GM12878 (cell line): ENCODE results near the gene CYTH3. TPM values are rescaled to one million over a fixed set of nuclear protein-coding genes. Genes with fewer than 3 reads are reported as not detected.

Source experiments
- ATAC-seq: fragments of 200-7000 bp; cut with Tn5 transposase; 3 replicates; pipeline ENCODE4 v1.9.1; 2020; ENCODE audit warnings: mild to moderate bottlenecking, moderate library complexity
- BruUV-seq: library from RNA; stranded (reverse); fragments of 400-500 nt; replicated peaks from 2 replicates; lab custom pipeline; 2021; lab: Mats Ljungman, UMichigan
- CTCF ChIA-PET: fragments of 300-600 bp; sonication (Branson Sonifier 250); formaldehyde crosslinking; extraction: SDS; loops from one replicate; lab custom pipeline; 2021; ENCODE audit warnings: inconsistent platforms; lab: Yijun Ruan, JAX
- POLR2A ChIA-PET: fragments of 350-600 bp; formaldehyde crosslinking; extraction: SDS; loops from one replicate; lab custom pipeline; 2021; ENCODE audit warnings: inconsistent platforms; lab: Charles Lee
- RAD21 ChIA-PET: fragments of 300-600 bp; sonication (Branson Sonifier 250); formaldehyde crosslinking; loops from one replicate; lab custom pipeline; 2023; ENCODE audit warnings: antibody characterized with exemption; ENCODE audit not compliant: unreplicated experiment; lab: Charles Lee
- SMC1A ChIA-PET: fragments of 300-600 bp; sonication (Branson Sonifier 250); formaldehyde crosslinking; loops from one replicate; lab custom pipeline; 2023; ENCODE audit not compliant: unreplicated experiment, uncharacterized antibody; lab: Charles Lee
- DNase-seq: peaks from one replicate; pipeline ENCODE4 v3.0.0-alpha.2; 2011; ENCODE audit warnings: low read depth, low spot score
- FAIRE-seq: peaks from 3 replicates; lab custom pipeline; 2011; peaks lifted over from hg19 to GRCh38; lab: Jason Lieb, UNC
- H2AFZ ChIP-seq: 2 replicates; pipeline ENCODE4 v1.6.0; 2011; ENCODE audit warnings: low read depth, low read length, control low read depth; ENCODE audit not compliant: control insufficient read depth
- H3K27ac ChIP-seq: 2 replicates; pipeline ENCODE4 v1.5.1; 2011; ENCODE audit warnings: control low read depth; ENCODE audit not compliant: control insufficient read depth, insufficient read depth
- H3K27me3 ChIP-seq, 2 experiments: replicated peaks in 1 of 2; 2 replicates each; pipeline versions ENCODE4 v1.6.0 to v1.6.1; 2011; ENCODE audit warnings: low read length in 1 of 2; ENCODE audit not compliant: control insufficient read depth in 2 of 2, insufficient read depth in 2 of 2
- H3K36me3 ChIP-seq, 2 experiments: 2 replicates each; pipeline ENCODE4 v1.5.1; 2011; ENCODE audit warnings: low read length in 1 of 2; ENCODE audit not compliant: control insufficient read depth in 2 of 2, insufficient read depth in 2 of 2
- H3K4me1 ChIP-seq: 2 replicates; pipeline ENCODE4 v1.6.1; 2011; ENCODE audit warnings: mild to moderate bottlenecking, low read length, moderate library complexity, mixed read lengths; ENCODE audit not compliant: control insufficient read depth, insufficient read depth
- H3K4me2 ChIP-seq: 2 replicates; pipeline ENCODE4 v1.6.0; 2011; ENCODE audit warnings: control low read depth; ENCODE audit not compliant: control insufficient read depth, insufficient read depth
- H3K4me3 ChIP-seq: fragments of 200-600 bp; sonication (generic); 2 replicates; pipeline ENCODE4 v1.5.1; 2016
- H3K79me2 ChIP-seq: 2 replicates; pipeline ENCODE4 v1.6.0; 2011; ENCODE audit warnings: low read length; ENCODE audit not compliant: control insufficient read depth, insufficient read depth
- H3K9ac ChIP-seq: 2 replicates; pipeline ENCODE4 v1.8.0; 2011; ENCODE audit warnings: low read length, control low read depth, mixed read lengths; ENCODE audit not compliant: control insufficient read depth, insufficient read depth
- H3K9me3 ChIP-seq: replicated peaks from 3 replicates; pipeline ENCODE4 v1.5.1; 2011; ENCODE audit warnings: mild to moderate bottlenecking, low read length; ENCODE audit not compliant: control insufficient read depth, insufficient read depth
- H4K20me1 ChIP-seq: 2 replicates; pipeline ENCODE4 v1.6.0; 2011; ENCODE audit not compliant: control insufficient read depth, insufficient read depth
- STAT1 ChIP-seq: fragments of 450-650 bp; conservative IDR thresholded peaks from 2 replicates; pipeline ENCODE4 v1.6.1; 2014; ENCODE audit warnings: antibody characterized with exemption, mild to moderate bottlenecking
- WGBS: methylation state at CpG from one replicate; pipeline ENCODE4 v1.1.6; 2016; ENCODE audit warnings: low lambda C conversion rate; ENCODE audit not compliant: insufficient replicate concordance, insufficient coverage; ENCODE audit errors: missing lambda C conversion rate; 5-methylcytosine and 5-hydroxymethylcytosine counted together
- in situ Hi-C: fragments of 300-500 bp; cut with MboI; formaldehyde crosslinking; loops from 9 replicates; pipeline ENCODE4 v1.14.3; 2018; ENCODE audit warnings: mixed read lengths
- intact Hi-C: fragments of 100-400 bp; cut with micrococcal nuclease; formaldehyde crosslinking; loops from one replicate; pipeline ENCODE4 v1.14.2; 2022; ENCODE audit not compliant: unreplicated experiment
- polyA plus RNA-seq, 11 experiments: library from polyadenylated mRNA; depleted of rRNA in 4 of 11; unstranded in 6 of 11; stranded (reverse) in 5 of 11; fragments of >200 nt; fragmentation: Nextera tagmentation in 4 of 11; fragmentation: Illumina TruSeq in 1 of 11; extraction: Ambion mirVana in 4 of 11; extraction: Trizol in 1 of 11; gene quantifications; 1 replicate in 1 of 11; 2 replicates in 10 of 11; pipeline versions ENCODE4 v1.2.1 to v1.2.3, GENCODE V29; 2011 to 2016; ENCODE audit warnings: inconsistent platforms in 2 of 11, missing spikeins in 2 of 11, low read depth in 1 of 11
- total RNA-seq, 4 experiments: library from RNA; depleted of rRNA in 3 of 4; stranded (reverse); fragments of >200 nt in 3 of 4; fragmentation: Illumina TruSeq in 1 of 4; extraction: Trizol in 1 of 4; gene quantifications; 2 replicates each; pipeline versions ENCODE4 v1.2.1 to v1.2.3, GENCODE V29; 2013 to 2021
- TF ChIP-seq, protein P1 (sequence below): fragments of 450-650 bp; IDR thresholded peaks from 2 replicates; pipeline ENCODE4 v1.6.1; 2017; ENCODE audit warnings: mild to moderate bottlenecking, moderate library complexity
- TF ChIP-seq, protein P2 (sequence below): fragments of 450-650 bp; formaldehyde crosslinking; IDR thresholded peaks from 2 replicates; pipeline ENCODE4 v1.4.0; 2022; ENCODE audit warnings: mild to moderate bottlenecking, moderate library complexity
- TF ChIP-seq, protein P3 (sequence below): IDR thresholded peaks from 2 replicates; pipeline ENCODE4 v1.6.1; 2012; ENCODE audit warnings: low read depth, low read length, improper control_type of control experiment

The CYTH3 gene
- total and polyA plus RNA-seq, 10 of the 15 experiments (the other 5 are each of a cell fraction or from before 2014, with no cell fraction given) = 0.45 to 28.2 (median 15.7) TPM

DNA sequence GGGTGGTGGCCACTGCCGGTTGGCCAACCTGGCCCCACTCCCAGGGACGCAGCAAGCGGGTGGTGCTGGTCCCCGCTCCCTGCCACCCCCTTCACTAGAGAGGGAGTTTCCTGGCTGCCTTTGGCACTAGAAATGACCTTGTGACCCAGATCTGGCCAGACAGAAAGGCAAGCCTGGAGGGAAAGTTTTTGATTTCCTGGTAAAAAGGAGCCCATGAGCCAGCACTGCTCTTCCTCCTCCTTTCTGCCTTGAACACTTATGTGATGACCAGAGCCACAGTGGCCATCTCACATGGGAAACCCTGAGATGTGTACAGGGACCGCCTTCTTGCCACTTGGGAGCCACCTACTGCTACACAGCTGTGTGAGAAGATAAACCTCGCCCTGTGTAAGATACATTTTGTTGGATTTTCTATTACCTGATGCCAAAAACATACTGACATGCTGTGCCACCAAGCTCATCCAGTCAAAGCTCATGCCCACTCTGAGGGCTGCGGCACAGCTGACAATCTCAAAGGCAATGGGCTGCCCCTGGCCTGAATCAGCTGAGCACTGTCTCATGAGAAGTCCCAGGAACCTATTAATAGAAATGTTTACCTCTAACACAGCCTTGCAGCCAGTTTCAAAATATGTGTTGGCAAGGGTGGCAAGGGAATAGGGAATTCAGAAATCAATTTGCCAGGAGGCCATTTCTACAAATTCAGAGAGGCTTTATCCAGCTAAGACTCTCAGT lies 94.0 kb downstream of the CYTH3 start:
- in situ Hi-C loops = no loop called here
- no peaks in the 10 kb centered on the region for H3K9me3 ChIP-seq
- H3K36me3 ChIP-seq = peaks cover 4 to 8% of the 10 kb centered on the region in 2 experiments; a peak in 3 of 4 replicates
- TF ChIP-seq, protein P1, sequence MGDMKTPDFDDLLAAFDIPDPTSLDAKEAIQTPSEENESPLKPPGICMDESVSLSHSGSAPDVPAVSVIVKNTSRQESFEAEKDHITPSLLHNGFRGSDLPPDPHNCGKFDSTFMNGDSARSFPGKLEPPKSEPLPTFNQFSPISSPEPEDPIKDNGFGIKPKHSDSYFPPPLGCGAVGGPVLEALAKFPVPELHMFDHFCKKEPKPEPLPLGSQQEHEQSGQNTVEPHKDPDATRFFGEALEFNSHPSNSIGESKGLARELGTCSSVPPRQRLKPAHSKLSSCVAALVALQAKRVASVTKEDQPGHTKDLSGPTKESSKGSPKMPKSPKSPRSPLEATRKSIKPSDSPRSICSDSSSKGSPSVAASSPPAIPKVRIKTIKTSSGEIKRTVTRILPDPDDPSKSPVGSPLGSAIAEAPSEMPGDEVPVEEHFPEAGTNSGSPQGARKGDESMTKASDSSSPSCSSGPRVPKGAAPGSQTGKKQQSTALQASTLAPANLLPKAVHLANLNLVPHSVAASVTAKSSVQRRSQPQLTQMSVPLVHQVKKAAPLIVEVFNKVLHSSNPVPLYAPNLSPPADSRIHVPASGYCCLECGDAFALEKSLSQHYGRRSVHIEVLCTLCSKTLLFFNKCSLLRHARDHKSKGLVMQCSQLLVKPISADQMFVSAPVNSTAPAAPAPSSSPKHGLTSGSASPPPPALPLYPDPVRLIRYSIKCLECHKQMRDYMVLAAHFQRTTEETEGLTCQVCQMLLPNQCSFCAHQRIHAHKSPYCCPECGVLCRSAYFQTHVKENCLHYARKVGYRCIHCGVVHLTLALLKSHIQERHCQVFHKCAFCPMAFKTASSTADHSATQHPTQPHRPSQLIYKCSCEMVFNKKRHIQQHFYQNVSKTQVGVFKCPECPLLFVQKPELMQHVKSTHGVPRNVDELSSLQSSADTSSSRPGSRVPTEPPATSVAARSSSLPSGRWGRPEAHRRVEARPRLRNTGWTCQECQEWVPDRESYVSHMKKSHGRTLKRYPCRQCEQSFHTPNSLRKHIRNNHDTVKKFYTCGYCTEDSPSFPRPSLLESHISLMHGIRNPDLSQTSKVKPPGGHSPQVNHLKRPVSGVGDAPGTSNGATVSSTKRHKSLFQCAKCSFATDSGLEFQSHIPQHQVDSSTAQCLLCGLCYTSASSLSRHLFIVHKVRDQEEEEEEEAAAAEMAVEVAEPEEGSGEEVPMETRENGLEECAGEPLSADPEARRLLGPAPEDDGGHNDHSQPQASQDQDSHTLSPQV = no peak
- TF ChIP-seq, protein P2, sequence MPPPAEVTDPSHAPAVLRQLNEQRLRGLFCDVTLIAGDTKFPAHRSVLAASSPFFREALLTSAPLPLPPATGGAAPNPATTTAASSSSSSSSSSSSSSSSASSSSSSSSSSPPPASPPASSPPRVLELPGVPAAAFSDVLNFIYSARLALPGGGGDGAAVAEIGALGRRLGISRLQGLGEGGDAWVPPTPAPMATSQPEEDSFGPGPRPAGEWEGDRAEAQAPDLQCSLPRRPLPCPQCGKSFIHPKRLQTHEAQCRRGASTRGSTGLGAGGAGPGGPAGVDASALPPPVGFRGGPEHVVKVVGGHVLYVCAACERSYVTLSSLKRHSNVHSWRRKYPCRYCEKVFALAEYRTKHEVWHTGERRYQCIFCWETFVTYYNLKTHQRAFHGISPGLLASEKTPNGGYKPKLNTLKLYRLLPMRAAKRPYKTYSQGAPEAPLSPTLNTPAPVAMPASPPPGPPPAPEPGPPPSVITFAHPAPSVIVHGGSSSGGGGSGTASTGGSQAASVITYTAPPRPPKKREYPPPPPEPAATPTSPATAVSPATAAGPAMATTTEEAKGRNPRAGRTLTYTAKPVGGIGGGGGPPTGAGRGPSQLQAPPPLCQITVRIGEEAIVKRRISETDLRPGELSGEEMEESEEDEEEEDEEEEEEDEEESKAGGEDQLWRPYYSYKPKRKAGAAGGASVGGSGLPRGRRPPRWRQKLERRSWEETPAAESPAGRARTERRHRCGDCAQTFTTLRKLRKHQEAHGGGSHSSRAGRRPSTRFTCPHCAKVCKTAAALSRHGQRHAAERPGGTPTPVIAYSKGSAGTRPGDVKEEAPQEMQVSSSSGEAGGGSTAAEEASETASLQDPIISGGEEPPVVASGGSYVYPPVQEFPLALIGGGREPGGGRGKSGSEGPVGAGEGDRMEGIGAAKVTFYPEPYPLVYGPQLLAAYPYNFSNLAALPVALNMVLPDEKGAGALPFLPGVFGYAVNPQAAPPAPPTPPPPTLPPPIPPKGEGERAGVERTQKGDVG (CRISPR knock-in tag) = no peak
- TF ChIP-seq, protein P3, sequence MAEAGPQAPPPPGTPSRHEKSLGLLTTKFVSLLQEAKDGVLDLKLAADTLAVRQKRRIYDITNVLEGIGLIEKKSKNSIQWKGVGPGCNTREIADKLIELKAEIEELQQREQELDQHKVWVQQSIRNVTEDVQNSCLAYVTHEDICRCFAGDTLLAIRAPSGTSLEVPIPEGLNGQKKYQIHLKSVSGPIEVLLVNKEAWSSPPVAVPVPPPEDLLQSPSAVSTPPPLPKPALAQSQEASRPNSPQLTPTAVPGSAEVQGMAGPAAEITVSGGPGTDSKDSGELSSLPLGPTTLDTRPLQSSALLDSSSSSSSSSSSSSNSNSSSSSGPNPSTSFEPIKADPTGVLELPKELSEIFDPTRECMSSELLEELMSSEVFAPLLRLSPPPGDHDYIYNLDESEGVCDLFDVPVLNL = no peak
- no peak for TF ChIP-seq STAT1
- ChIA-PET RAD21 (no interaction called here), POLR2A (no interaction called here), SMC1A (no interaction called here), CTCF (interaction anchor here (0.6 to 1.2 kb wide), 2 partner anchors 13 to 93 kb away, joined by 3 read pairs; no protein-coding TSS in a partner anchor)
- peaks cover 5% of the 10 kb centered on the region for H3K4me1 ChIP-seq
- no peak overlapping the region for H3K9ac ChIP-seq
- intact Hi-C loops = no loop called here
- no peak overlapping the region for H3K4me2 ChIP-seq
- no peaks in the 10 kb centered on the region for H4K20me1 ChIP-seq
- H3K27me3 ChIP-seq = no peaks in the 10 kb centered on the region
- H3K4me3 ChIP-seq = no peak overlapping the region
- DNase-seq = no peak
- WGBS = 68% methylated on average over 7 of the region's 7 CpGs
- BruUV-seq = no TSS peak
- H3K79me2 ChIP-seq = no peaks in the 10 kb centered on the region
- no peak for FAIRE-seq
- no peak overlapping the region for H3K27ac ChIP-seq
- no peak for ATAC-seq
- H2AFZ ChIP-seq = no peak overlapping the region
